Natural killer cell treated with Interleukin-12 subunit alpha and Interleukin-12 subunit beta and Interleukin-15 and Interleukin-18, amount 100 ng/mL, for 72 hours (primary cell): Measurements from ENCODE around the gene LIPM. TPM values are rescaled to one million over a fixed set of nuclear protein-coding genes. Genes with fewer than 3 reads are reported as not detected.

Source experiments
- ATAC-seq, 2 donors: fragments of 150-1000 bp; cut with Tn5 transposase in 1 of 2; sonication (Bioruptor Pico), chemical (Tn5 transposase) in 1 of 2; 2 replicates each; pipeline ENCODE4 v1.10.0; 2021
- DNase-seq: peaks from one replicate; pipeline ENCODE4 v3.0.0; 2022; ENCODE audit warnings: low spot score
- H3K27ac Mint-ChIP-seq, 2 donors: 1 replicate in 1 of 2; 2 replicates in 1 of 2; pipeline ENCODE4 v1.8.0; 2022; ENCODE audit warnings: mixed read lengths in 2 of 2, mild to moderate bottlenecking in 1 of 2, moderate library complexity in 1 of 2
- H3K27me3 Mint-ChIP-seq, 2 donors: 1 replicate in 1 of 2; 2 replicates in 1 of 2; pipeline ENCODE4 v1.8.0; 2022; ENCODE audit warnings: mixed read lengths in 2 of 2
- H3K36me3 Mint-ChIP-seq: one replicate; pipeline ENCODE4 v1.8.0; 2022; ENCODE audit warnings: mixed read lengths
- H3K4me1 Mint-ChIP-seq, 2 donors: 1 replicate in 1 of 2; 2 replicates in 1 of 2; pipeline ENCODE4 v1.8.0; 2022; ENCODE audit warnings: low read depth in 2 of 2, mixed read lengths in 2 of 2, mild to moderate bottlenecking in 1 of 2
- H3K4me3 Mint-ChIP-seq: one replicate; pipeline ENCODE4 v1.8.0; 2022; ENCODE audit warnings: mixed read lengths
- H3K9me3 Mint-ChIP-seq: 2 replicates; pipeline ENCODE4 v1.8.0; 2022; ENCODE audit warnings: mixed read lengths
- total RNA-seq, 2 donors: library from RNA; stranded (reverse); gene quantifications; one replicate each; pipeline ENCODE4 v1.2.3, GENCODE V29; 2022

LIPM gene, protein sequence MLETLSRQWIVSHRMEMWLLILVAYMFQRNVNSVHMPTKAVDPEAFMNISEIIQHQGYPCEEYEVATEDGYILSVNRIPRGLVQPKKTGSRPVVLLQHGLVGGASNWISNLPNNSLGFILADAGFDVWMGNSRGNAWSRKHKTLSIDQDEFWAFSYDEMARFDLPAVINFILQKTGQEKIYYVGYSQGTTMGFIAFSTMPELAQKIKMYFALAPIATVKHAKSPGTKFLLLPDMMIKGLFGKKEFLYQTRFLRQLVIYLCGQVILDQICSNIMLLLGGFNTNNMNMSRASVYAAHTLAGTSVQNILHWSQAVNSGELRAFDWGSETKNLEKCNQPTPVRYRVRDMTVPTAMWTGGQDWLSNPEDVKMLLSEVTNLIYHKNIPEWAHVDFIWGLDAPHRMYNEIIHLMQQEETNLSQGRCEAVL
- total RNA-seq, result not detected

- no peak for DNase-seq
- no peak within 1 kb of the TSS for H3K4me3 Mint-ChIP-seq
- no peak for ATAC-seq
- peaks cover 8 to 13% of the 10 kb centered on the region in 2 donors for H3K4me1 Mint-ChIP-seq
- H3K9me3 Mint-ChIP-seq, result no peaks in the 10 kb centered on the region
- H3K27ac Mint-ChIP-seq, result no peak within 1 kb of the TSS
- peaks cover 0 to 6% of the 10 kb centered on the region in 2 donors for H3K27me3 Mint-ChIP-seq
- no peaks in the 10 kb centered on the region for H3K36me3 Mint-ChIP-seq
These were observed at the start of gene LIPM for GRCh38 chr10:88802523-88803285. TSS of gene LIPM (plus strand) at chr10:88802730. CDS start at chr10:88802897, 167 bp downstream.

DNA sequence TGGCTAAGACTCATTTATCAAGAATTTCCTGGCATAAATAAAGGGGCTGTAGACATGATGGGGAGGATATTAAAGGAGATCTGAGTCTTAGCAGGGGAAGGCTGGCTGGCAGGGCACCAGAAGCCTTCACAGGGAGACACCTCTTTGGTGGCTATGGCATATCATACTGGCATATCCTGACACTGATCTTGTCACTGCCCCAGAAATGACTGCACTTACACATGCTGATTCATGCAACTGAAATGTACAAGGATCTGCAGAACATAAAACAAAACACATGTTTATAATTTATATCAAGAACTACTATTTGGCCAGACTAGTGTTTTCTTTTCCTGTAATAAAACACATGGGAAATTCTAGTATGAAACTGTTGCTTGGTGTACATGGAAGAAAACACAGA, 48.2 kb upstream of the LIPM start:
- DNase-seq (no peak), ATAC-seq (no peak)
- H3K27ac Mint-ChIP-seq, result no peak overlapping the region
- no peak overlapping the region for H3K4me3 Mint-ChIP-seq
- no peaks in the 10 kb centered on the region for H3K36me3 Mint-ChIP-seq
- peaks cover 0 to 6% of the 10 kb centered on the region in 2 donors for H3K4me1 Mint-ChIP-seq
- no peaks in the 10 kb centered on the region for H3K9me3 Mint-ChIP-seq
- H3K27me3 Mint-ChIP-seq, result peaks cover 3 to 7% of the 10 kb centered on the region in 2 donors

DNA sequence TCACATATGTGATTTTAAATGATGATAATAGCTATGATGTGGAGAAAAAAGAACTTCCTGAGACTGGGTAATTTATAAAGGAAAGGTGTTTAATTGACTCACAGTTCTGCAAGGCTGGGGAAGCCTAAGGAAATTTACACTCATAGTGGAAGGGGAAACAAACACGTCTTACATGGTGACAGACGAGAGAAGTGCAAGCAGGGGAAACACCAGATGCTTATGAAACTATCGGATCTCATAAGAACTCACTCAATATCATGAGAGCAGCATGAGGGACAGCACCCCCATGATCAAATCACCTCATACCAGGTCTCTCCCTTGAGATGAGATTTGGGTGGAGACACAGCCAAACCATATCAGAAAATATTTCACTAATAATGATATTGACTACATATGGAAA, 46.8 kb upstream of the LIPM start:
- peaks cover 3 to 7% of the 10 kb centered on the region in 2 donors for H3K27me3 Mint-ChIP-seq
- H3K36me3 Mint-ChIP-seq, result no peaks in the 10 kb centered on the region
- H3K9me3 Mint-ChIP-seq, result no peaks in the 10 kb centered on the region
- DNase-seq (no peak), ATAC-seq (peak in 1 of 2 donors; percentile 58)
- H3K4me1 Mint-ChIP-seq, result peaks cover 0 to 6% of the 10 kb centered on the region in 2 donors
- H3K27ac Mint-ChIP-seq, result no peak overlapping the region
- no peak overlapping the region for H3K4me3 Mint-ChIP-seq

DNA sequence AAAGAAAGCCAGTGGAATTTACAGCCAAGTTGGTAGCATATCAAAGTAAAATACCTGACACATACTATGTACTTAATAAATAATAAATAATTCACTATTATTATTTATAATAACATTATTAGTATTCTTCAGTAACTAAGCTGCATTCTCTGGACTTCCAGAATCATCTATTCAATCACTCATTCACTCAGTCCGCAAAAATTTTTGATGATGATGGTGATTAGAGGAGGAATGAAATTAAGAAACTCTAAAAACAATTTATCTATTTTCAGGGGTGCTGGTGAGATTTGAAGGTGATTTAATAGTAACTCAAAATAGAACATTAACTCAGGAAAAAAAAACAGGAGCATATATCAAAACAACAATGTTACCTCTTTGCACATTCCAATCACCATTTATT, 45.9 kb upstream of the LIPM start:
- H3K4me1 Mint-ChIP-seq, result peaks cover 0 to 6% of the 10 kb centered on the region in 2 donors
- H3K36me3 Mint-ChIP-seq, result no peaks in the 10 kb centered on the region
- no peak for ATAC-seq
- H3K9me3 Mint-ChIP-seq, result no peaks in the 10 kb centered on the region
- no peak overlapping the region for H3K4me3 Mint-ChIP-seq
- no peak overlapping the region for H3K27ac Mint-ChIP-seq
- DNase-seq, result no peak
- H3K27me3 Mint-ChIP-seq, result peaks cover 3 to 7% of the 10 kb centered on the region in 2 donors

GRCh38 chr10:88759366-88760101, 43.0 kb upstream of the LIPM start, which contains the start of gene LIPN:
TSS of gene LIPN (plus strand) at chr10:88760020. CDS start at chr10:88761406, 1,386 bp downstream.
- Mint-ChIP-seq H3K9me3 (no peaks in the 10 kb centered on the region), H3K4me1 (peaks cover 0 to 6% of the 10 kb centered on the region in 2 donors), H3K4me3 (no peak within 1 kb of the TSS), H3K27me3 (peaks cover 3 to 7% of the 10 kb centered on the region in 2 donors), H3K27ac (no peak within 1 kb of the TSS), H3K36me3 (no peaks in the 10 kb centered on the region)
- no peak for DNase-seq
- ATAC-seq, result peak in 1 of 2 donors; percentile 51

GRCh38 chr10:88762906-88763305, 39.6 kb upstream of the LIPM start:
- peaks cover 0 to 5% of the 10 kb centered on the region in 2 donors for H3K27me3 Mint-ChIP-seq
- DNase-seq, result no peak
- H3K4me1 Mint-ChIP-seq, result no peaks in the 10 kb centered on the region
- H3K27ac Mint-ChIP-seq, result no peak overlapping the region
- H3K36me3 Mint-ChIP-seq, result no peaks in the 10 kb centered on the region
- H3K4me3 Mint-ChIP-seq, result no peak overlapping the region
- H3K9me3 Mint-ChIP-seq, result no peaks in the 10 kb centered on the region
- ATAC-seq, result no peak

DNA sequence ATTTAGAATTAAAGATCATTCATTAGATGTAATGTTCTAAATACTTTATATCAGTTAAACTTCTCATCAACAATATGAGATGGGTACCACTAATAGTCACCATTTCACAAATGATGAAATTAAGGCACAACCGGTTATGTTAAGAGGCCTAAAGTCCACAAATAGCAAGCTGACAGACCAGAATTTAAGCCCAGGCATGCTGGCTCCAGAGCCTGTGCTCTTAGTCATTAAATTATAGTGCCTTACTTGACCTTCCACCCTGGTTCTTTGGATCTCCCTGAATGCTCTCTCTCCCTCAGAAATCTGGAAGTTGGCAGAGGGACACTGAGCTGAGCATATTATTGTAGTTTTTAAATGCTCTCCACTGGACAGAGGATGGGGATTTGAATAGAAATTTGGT, 39.1 kb upstream of the LIPM start:
- Mint-ChIP-seq H3K4me1 (no peaks in the 10 kb centered on the region), H3K9me3 (no peaks in the 10 kb centered on the region), H3K36me3 (no peaks in the 10 kb centered on the region), H3K27me3 (peaks cover 0 to 5% of the 10 kb centered on the region in 2 donors), H3K27ac (no peak overlapping the region), H3K4me3 (no peak overlapping the region)
- no peak for DNase-seq
- ATAC-seq, result no peak

GRCh38 chr10:88764110-88764509, 38.4 kb upstream of the LIPM start:
- Mint-ChIP-seq H3K36me3 (no peaks in the 10 kb centered on the region), H3K9me3 (no peaks in the 10 kb centered on the region), H3K27me3 (peaks cover 0 to 5% of the 10 kb centered on the region in 2 donors), H3K27ac (no peak overlapping the region), H3K4me1 (no peaks in the 10 kb centered on the region), H3K4me3 (no peak overlapping the region)
- ATAC-seq (no peak), DNase-seq (no peak)

DNA sequence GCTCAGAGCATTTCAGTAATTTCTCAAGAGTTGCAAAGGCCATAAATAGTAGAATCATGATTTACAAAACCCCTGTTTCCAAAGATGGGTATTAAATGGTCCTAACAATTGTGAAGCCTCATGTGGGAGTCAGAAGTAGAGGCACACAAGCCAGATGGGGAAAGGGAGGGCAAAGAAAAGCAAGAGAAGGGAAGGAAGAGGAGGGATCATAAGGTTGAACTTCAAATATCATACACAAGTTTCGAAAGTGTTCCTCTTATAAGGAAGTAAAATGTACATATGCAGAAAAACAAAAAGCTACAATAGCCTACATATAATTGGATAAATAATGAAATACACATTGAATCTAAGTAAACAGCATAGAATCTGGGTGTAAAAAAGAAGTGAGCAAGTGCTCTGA, 36.7 kb upstream of the LIPM start:
- Mint-ChIP-seq H3K9me3 (no peaks in the 10 kb centered on the region), H3K27me3 (peaks cover 0 to 5% of the 10 kb centered on the region in 2 donors), H3K27ac (no peak overlapping the region), H3K4me3 (no peak overlapping the region), H3K4me1 (no peaks in the 10 kb centered on the region), H3K36me3 (no peaks in the 10 kb centered on the region)
- ATAC-seq, result no peak
- DNase-seq, result no peak

- Mint-ChIP-seq H3K27me3 (peaks cover 9% of the 10 kb centered on the region in 2 donors), H3K9me3 (no peaks in the 10 kb centered on the region), H3K36me3 (peaks cover 9% of the 10 kb centered on the region), H3K27ac (no peak overlapping the region), H3K4me1 (no peaks in the 10 kb centered on the region), H3K4me3 (no peak overlapping the region)
- DNase-seq (no peak), ATAC-seq (no peak)
These were observed 33.1 kb upstream of the LIPM start for GRCh38 chr10:88769384-88769783.

DNA sequence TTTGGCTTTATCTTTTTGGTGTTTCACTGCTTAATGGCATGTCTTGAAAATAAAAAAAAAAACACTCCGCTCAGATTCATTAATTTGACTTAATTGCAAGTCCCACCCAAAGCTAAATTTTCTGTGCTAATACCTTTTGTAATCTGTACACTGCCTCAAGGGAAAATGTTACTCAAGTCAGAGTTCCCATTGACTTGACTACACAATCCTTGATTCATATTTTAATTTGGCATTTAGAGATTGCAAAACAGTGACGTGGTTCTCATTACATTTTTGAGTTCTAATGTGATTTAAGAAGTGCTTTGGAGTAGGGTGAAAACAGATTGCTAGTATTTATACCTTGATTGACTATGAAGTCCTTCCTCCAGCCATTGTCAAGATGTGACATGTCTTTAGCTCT, 21.3 kb upstream of the LIPM start:
- H3K36me3 Mint-ChIP-seq, result no peaks in the 10 kb centered on the region
- H3K4me1 Mint-ChIP-seq, result peaks cover 5% of the 10 kb centered on the region in 2 donors
- no peak overlapping the region for H3K4me3 Mint-ChIP-seq
- DNase-seq, result no peak
- no peak overlapping the region for H3K27ac Mint-ChIP-seq
- no peak for ATAC-seq
- peaks cover 13 to 23% of the 10 kb centered on the region in 2 donors for H3K27me3 Mint-ChIP-seq
- H3K9me3 Mint-ChIP-seq, result no peaks in the 10 kb centered on the region

DNA sequence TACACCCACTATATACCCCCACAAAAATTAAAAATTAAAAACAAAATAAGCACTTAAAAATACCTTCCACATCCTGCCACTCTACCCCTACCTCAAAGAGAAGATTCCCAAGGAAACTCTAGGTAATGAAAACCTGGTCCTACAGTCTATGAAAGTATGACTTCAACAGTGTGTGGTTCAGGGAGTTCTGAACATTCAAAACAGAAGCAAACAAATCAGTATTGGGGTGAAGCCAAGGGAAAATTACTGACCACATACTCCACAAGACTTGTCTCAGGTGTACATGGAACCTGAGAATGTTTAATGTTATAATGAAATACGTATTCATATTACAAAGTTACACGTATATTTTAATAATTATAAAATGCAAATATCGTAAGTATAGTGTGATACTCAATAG, 20.3 kb upstream of the LIPM start:
- no peaks in the 10 kb centered on the region for H3K36me3 Mint-ChIP-seq
- H3K27me3 Mint-ChIP-seq, result peaks cover 10 to 14% of the 10 kb centered on the region in 2 donors
- no peak overlapping the region for H3K27ac Mint-ChIP-seq
- H3K4me3 Mint-ChIP-seq, result no peak overlapping the region
- H3K9me3 Mint-ChIP-seq, result no peaks in the 10 kb centered on the region
- H3K4me1 Mint-ChIP-seq, result peaks cover 5% of the 10 kb centered on the region in 2 donors
- ATAC-seq (no peak), DNase-seq (no peak)

DNA sequence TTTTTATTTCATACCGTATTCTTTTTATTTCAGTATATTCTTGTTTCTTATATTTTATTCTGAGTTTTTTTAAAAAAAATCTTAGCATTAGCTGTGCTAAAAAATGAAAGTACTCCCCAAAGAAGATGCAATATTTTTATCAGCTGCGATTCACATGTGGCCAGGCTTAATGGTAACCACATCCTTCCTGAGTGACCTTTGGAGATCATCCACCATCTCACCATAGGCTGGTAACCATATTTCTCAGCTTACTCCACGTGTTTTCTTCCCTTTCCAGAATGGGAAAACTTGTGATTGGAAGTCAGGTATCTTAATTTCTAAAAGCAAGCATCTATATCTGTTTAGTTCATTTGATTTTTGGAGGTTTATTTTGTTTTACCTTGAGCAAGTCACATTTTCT, 18.8 kb upstream of the LIPM start:
- Mint-ChIP-seq H3K4me1 (peaks cover 5% of the 10 kb centered on the region in 2 donors), H3K9me3 (no peaks in the 10 kb centered on the region), H3K36me3 (no peaks in the 10 kb centered on the region), H3K27ac (no peak overlapping the region), H3K4me3 (no peak overlapping the region), H3K27me3 (peaks cover 6 to 8% of the 10 kb centered on the region in 2 donors)
- DNase-seq (no peak), ATAC-seq (no peak)
